Colonic mucosa (tissue), 4 donors: ENCODE data around the gene MAB21L1. TPM values are rescaled to one million over a fixed set of nuclear protein-coding genes. Genes with fewer than 3 reads are reported as not detected.

Source experiments
- DNase-seq: peaks from one replicate; pipeline ENCODE4 v3.0.0-alpha.2; 2020
- H3K27ac ChIP-seq: fragments of 200-600 bp; one replicate; pipeline ENCODE4 v1.8.0; 2021
- H3K27me3 ChIP-seq: fragments of 200-600 bp; one replicate; pipeline ENCODE4 v1.8.0; 2021
- H3K36me3 ChIP-seq: fragments of 200-600 bp; one replicate; pipeline ENCODE4 v1.8.0; 2021
- H3K4me1 ChIP-seq: fragments of 200-600 bp; one replicate; pipeline ENCODE4 v1.8.0; 2021; ENCODE audit warnings: mild to moderate bottlenecking
- H3K4me3 ChIP-seq: fragments of 200-600 bp; one replicate; pipeline ENCODE4 v1.8.0; 2021
- H3K9ac ChIP-seq, 2 donors: one replicate each; pipeline ENCODE4 v1.7.0; 2013; ENCODE audit warnings: control low read depth in 2 of 2, low read depth in 2 of 2, low read length in 2 of 2
- H3K9me3 ChIP-seq: fragments of 200-600 bp; one replicate; pipeline ENCODE4 v1.8.0; 2021
- CTCF ChIP-seq: fragments of 200-600 bp; IDR thresholded peaks from one replicate; pipeline ENCODE4 v1.8.0; 2022; ENCODE audit warnings: antibody characterized with exemption, mild to moderate bottlenecking
- intact Hi-C: fragments of 100-400 bp; cut with DNase I; formaldehyde crosslinking; loops from one replicate; pipeline ENCODE4 v1.14.1; 2022
- total RNA-seq, 2 donors: library from RNA; stranded (reverse); fragmentation: NEBNext Ultra II Directional in 1 of 2; extraction: Animal tissue kit (Norgen Biotek cat#: 25700) in 1 of 2; gene quantifications; one replicate each; pipeline ENCODE4 v1.2.1, GENCODE V29; 2021
- donor health status: healthy.
- donor health status: DM: no; HTN: no; CAD: no.
- donor health status: DM: no; HTN: no; CAD: no.

MAB21L1 gene
- total RNA-seq, 2 donors from 2014 or later = 0.37 TPM; not detected in 1

GRCh38 chr13:35512271-35512920, 35.9 kb upstream of the MAB21L1 start:
- intact Hi-C loops = no loop called here
- TF ChIP-seq CTCF = no peak
- Histone ChIP-seq H3K9me3 (no peaks in the 10 kb centered on the region), H3K36me3 (no peaks in the 10 kb centered on the region), H3K4me1 (no peaks in the 10 kb centered on the region), H3K27ac (no peak overlapping the region), H3K27me3 (no peaks in the 10 kb centered on the region), H3K9ac (no peak overlapping the region), H3K4me3 (no peak overlapping the region)
- DNase-seq = no peak

- DNase-seq = no peak
- no peaks in the 10 kb centered on the region for H3K27me3 ChIP-seq
- no peak overlapping the region for H3K27ac ChIP-seq
- H3K36me3 ChIP-seq = no peaks in the 10 kb centered on the region
- H3K9ac ChIP-seq = no peak overlapping the region
- intact Hi-C loops = no loop called here
- H3K4me1 ChIP-seq = no peaks in the 10 kb centered on the region
- no peaks in the 10 kb centered on the region for H3K9me3 ChIP-seq
- TF ChIP-seq CTCF = no peak
- H3K4me3 ChIP-seq = no peak overlapping the region
These were observed 26.0 kb upstream of the MAB21L1 start for GRCh38 chr13:35502456-35502855.

- H3K9ac ChIP-seq = no peak overlapping the region
- DNase-seq = no peak
- no peaks in the 10 kb centered on the region for H3K4me1 ChIP-seq
- H3K27me3 ChIP-seq = no peaks in the 10 kb centered on the region
- H3K4me3 ChIP-seq = no peak overlapping the region
- H3K9me3 ChIP-seq = no peaks in the 10 kb centered on the region
- no peaks in the 10 kb centered on the region for H3K36me3 ChIP-seq
- H3K27ac ChIP-seq = no peak overlapping the region
- intact Hi-C loops = no loop called here
- no peak for TF ChIP-seq CTCF
These were observed 25.3 kb upstream of the MAB21L1 start for GRCh38 chr13:35501661-35502235.

- Histone ChIP-seq H3K4me3 (no peak overlapping the region), H3K4me1 (no peaks in the 10 kb centered on the region), H3K27ac (no peak overlapping the region), H3K9me3 (no peaks in the 10 kb centered on the region), H3K36me3 (no peaks in the 10 kb centered on the region), H3K9ac (no peak overlapping the region), H3K27me3 (no peaks in the 10 kb centered on the region)
- TF ChIP-seq CTCF = no peak
- intact Hi-C loops = no loop called here
- no peak for DNase-seq
These were observed 23.7 kb upstream of the MAB21L1 start for GRCh38 chr13:35500144-35500543.

GRCh38 chr13:35499676-35500075, 23.2 kb upstream of the MAB21L1 start:
- Histone ChIP-seq H3K4me1 (no peaks in the 10 kb centered on the region), H3K36me3 (no peaks in the 10 kb centered on the region), H3K27me3 (no peaks in the 10 kb centered on the region), H3K9me3 (no peaks in the 10 kb centered on the region), H3K4me3 (no peak overlapping the region), H3K27ac (no peak overlapping the region), H3K9ac (no peak overlapping the region)
- intact Hi-C loops = no loop called here
- DNase-seq = no peak
- TF ChIP-seq CTCF = no peak
